PC-3 (cell line): Measurements from ENCODE around the gene C10orf62. TPM values are rescaled to one million over a fixed set of nuclear protein-coding genes. Genes with fewer than 3 reads are reported as not detected.
"Not testable (repeated sequence)": the region's sequence is repeated elsewhere in the genome, so short reads cannot be mapped to it uniquely, and the experiment has no call there.

ENCODE experiments used
- ATAC-seq: fragments of 200-7000 bp; cut with Tn5 transposase; 2 replicates; pipeline ENCODE4 v1.9.1; 2020; ENCODE audit warnings: mild to moderate bottlenecking, moderate library complexity
- BruUV-seq: library from RNA; stranded (reverse); fragments of 400-500 nt; replicated peaks from 2 replicates; lab custom pipeline; 2021; lab: Mats Ljungman, UMichigan
- CTCF ChIA-PET: fragments of 300-600 bp; sonication (Branson Sonifier 250); formaldehyde crosslinking; loops from one replicate; lab custom pipeline; 2022; ENCODE audit warnings: antibody characterized with exemption; lab: Charles Lee
- POLR2A ChIA-PET: fragments of 300-600 bp; sonication (Branson Sonifier 250); formaldehyde crosslinking; loops from one replicate; lab custom pipeline; 2022; ENCODE audit warnings: antibody characterized with exemption; ENCODE audit not compliant: unreplicated experiment; lab: Charles Lee
- DNase-seq: peaks from one replicate; pipeline ENCODE4 v3.0.0-alpha.2; 2015
- H2AFZ ChIP-seq: fragments of 300-600 bp; sonication (generic); 2 replicates; pipeline ENCODE4 v1.6.0; 2016; ENCODE audit warnings: antibody characterized with exemption, low read length
- H3F3A ChIP-seq: fragments of 300-600 bp; sonication (generic); one replicate; pipeline ENCODE4 v1.6.0; 2017; ENCODE audit warnings: antibody characterized with exemption, low read length, control low read depth, mild to moderate bottlenecking; ENCODE audit not compliant: unreplicated experiment
- H3K27ac ChIP-seq: fragments of 300-600 bp; sonication (generic); 2 replicates; pipeline ENCODE4 v1.5.1; 2016; ENCODE audit warnings: mild to moderate bottlenecking, low read length
- H3K27me3 ChIP-seq: fragments of 300-600 bp; sonication (generic); 2 replicates; pipeline ENCODE4 v1.6.1; 2016; ENCODE audit warnings: low read length, mixed read lengths
- H3K36me3 ChIP-seq: fragments of 300-600 bp; sonication (generic); 2 replicates; pipeline ENCODE4 v1.6.1; 2016; ENCODE audit warnings: low read depth, mixed run types, low read length, mixed read lengths
- H3K4me1 ChIP-seq: fragments of 300-600 bp; sonication (generic); 2 replicates; pipeline ENCODE4 v1.5.1; 2016; ENCODE audit warnings: low read length; ENCODE audit not compliant: insufficient read depth
- H3K4me2 ChIP-seq: fragments of 300-600 bp; sonication (generic); 2 replicates; pipeline ENCODE4 v1.6.0; 2016; ENCODE audit warnings: low read length
- H3K4me3 ChIP-seq: fragments of 300-600 bp; sonication (generic); 2 replicates; pipeline ENCODE4 v1.5.1; 2016; ENCODE audit warnings: mild to moderate bottlenecking, low read length, mixed read lengths
- H3K79me2 ChIP-seq: fragments of 300-600 bp; sonication (generic); 2 replicates; pipeline ENCODE4 v1.6.1; 2017; ENCODE audit warnings: low read length, mixed read lengths
- H3K9ac ChIP-seq: fragments of 300-600 bp; sonication (generic); 2 replicates; pipeline ENCODE4 v1.6.0; 2016; ENCODE audit warnings: mild to moderate bottlenecking, low read length
- H3K9me2 ChIP-seq: fragments of 300-600 bp; sonication (generic); replicated peaks from 2 replicates; pipeline ENCODE4 v1.6.1; 2016; ENCODE audit warnings: mixed run types, low read length, mixed read lengths
- H3K9me3 ChIP-seq: fragments of 300-600 bp; sonication (generic); 2 replicates; pipeline ENCODE4 v1.6.1; 2016; ENCODE audit warnings: low read length, mixed read lengths
- H4K20me1 ChIP-seq: fragments of 300-600 bp; sonication (generic); 2 replicates; pipeline ENCODE4 v1.6.1; 2016; ENCODE audit warnings: low read length, mixed read lengths
- EZH2 ChIP-seq: fragments of 300-600 bp; sonication (generic); IDR thresholded peaks from one replicate; pipeline ENCODE4 v1.6.1; 2017; ENCODE audit warnings: antibody characterized with exemption, mild to moderate bottlenecking, low read length; ENCODE audit not compliant: unreplicated experiment
- EZH2phosphoT487 ChIP-seq: fragments of 300-600 bp; sonication (generic); IDR thresholded peaks from 2 replicates; pipeline ENCODE4 v1.6.1; 2018; ENCODE audit warnings: mild to moderate bottlenecking, antibody characterized with exemption, low read length, borderline replicate concordance
- intact Hi-C: fragments of 100-400 bp; cut with micrococcal nuclease; formaldehyde crosslinking; loops from 2 replicates; pipeline ENCODE4 v1.9.0; 2023
- total RNA-seq: library from RNA; depleted of rRNA; stranded (reverse); fragments of >200 nt; gene quantifications from 2 replicates; pipeline ENCODE4 v1.2.3, GENCODE V29; 2014
- TF ChIP-seq, protein P1 (sequence below): fragments of 300-600 bp; sonication (generic); conservative IDR thresholded peaks from 2 replicates; pipeline ENCODE4 v1.5.1; 2017; ENCODE audit warnings: antibody characterized with exemption, low read depth, mild to moderate bottlenecking, low read length

C10orf62 gene
- total RNA-seq, 1 experiment from 2014 or later, result not detected

DNA sequence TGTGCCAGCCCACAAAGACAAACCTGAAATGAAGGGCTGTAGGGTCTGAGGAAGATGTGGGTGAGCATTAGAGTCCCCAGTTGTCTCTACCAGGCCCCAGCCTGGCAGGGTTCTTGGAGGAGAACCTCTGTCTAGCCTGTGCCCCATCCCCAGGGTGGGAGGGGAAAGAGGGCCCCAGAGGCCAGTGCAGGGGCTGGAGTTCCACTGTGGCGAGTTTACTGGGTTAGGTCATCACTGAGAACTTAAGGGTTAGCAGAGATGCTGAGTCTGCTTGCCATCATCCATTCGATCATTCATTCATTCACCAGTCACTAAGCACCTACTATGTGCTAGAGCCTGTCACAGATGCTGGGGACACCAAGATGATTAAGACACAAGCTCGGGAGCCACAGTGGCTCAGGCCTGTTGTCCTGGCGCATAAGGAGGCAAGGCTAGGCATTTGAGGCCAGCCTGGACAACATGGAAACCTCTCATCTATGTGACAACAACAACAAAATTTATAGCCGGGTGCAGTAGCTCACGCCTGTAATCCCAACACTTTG lies 14.3 kb upstream of the C10orf62 start:
- intact Hi-C loops, result no loop called here
- no peaks in the 10 kb centered on the region for H4K20me1 ChIP-seq
- TF ChIP-seq EZH2phosphoT487, result no peak
- no peak for TF ChIP-seq EZH2
- TF ChIP-seq, protein P1, sequence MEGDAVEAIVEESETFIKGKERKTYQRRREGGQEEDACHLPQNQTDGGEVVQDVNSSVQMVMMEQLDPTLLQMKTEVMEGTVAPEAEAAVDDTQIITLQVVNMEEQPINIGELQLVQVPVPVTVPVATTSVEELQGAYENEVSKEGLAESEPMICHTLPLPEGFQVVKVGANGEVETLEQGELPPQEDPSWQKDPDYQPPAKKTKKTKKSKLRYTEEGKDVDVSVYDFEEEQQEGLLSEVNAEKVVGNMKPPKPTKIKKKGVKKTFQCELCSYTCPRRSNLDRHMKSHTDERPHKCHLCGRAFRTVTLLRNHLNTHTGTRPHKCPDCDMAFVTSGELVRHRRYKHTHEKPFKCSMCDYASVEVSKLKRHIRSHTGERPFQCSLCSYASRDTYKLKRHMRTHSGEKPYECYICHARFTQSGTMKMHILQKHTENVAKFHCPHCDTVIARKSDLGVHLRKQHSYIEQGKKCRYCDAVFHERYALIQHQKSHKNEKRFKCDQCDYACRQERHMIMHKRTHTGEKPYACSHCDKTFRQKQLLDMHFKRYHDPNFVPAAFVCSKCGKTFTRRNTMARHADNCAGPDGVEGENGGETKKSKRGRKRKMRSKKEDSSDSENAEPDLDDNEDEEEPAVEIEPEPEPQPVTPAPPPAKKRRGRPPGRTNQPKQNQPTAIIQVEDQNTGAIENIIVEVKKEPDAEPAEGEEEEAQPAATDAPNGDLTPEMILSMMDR, result no peak
- no peak for DNase-seq
- no peak overlapping the region for H3K4me2 ChIP-seq
- no peaks in the 10 kb centered on the region for H3K9me2 ChIP-seq
- H2AFZ ChIP-seq, result no peak overlapping the region
- no peaks in the 10 kb centered on the region for H3K27me3 ChIP-seq
- peaks cover 41% of the 10 kb centered on the region for H3K4me1 ChIP-seq
- POLR2A ChIA-PET, result interaction anchor here (0.6 kb wide), 1 partner anchor 66 kb away, joined by 12 read pairs; the partner anchor contains the start of gene PI4K2A
- no peaks in the 10 kb centered on the region for H3K9me3 ChIP-seq
- peak; percentile 4; the same call in 1 of the 2 replicates for ATAC-seq
- CTCF ChIA-PET, result no interaction called here
- no peaks in the 10 kb centered on the region for H3K79me2 ChIP-seq
- no peak overlapping the region for H3K9ac ChIP-seq
- no TSS peak for BruUV-seq
- H3K27ac ChIP-seq, result peak overlapping the region; percentile 46
- peaks cover 4% of the 10 kb centered on the region for H3F3A ChIP-seq
- no peaks in the 10 kb centered on the region for H3K36me3 ChIP-seq
- H3K4me3 ChIP-seq, result no peak overlapping the region

DNA sequence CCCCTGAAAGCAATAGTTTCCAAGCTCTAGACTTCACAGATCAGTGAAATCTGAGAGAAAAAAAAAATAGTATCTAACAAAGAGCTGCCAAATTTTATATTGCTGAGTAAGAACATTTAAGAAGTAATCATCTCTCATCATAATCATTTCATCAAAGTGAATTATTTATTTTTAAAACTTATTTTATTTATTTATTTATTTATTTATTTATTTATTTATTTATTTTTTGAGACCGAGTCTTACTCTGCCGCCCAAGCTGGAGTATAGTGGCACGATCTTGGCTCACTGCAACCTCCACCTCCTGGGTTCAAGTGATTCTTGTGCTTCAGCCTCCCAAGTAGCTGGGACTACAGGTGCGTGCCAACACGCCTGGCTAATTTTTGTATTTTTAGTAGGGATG lies 13.0 kb upstream of the C10orf62 start:
- BruUV-seq, CTCF ChIA-PET, H3K27me3 ChIP-seq, H3K9ac ChIP-seq, H3K4me3 ChIP-seq, H3K9me3 ChIP-seq, H3K27ac ChIP-seq, H3K9me2 ChIP-seq, DNase-seq, H3K36me3 ChIP-seq, ATAC-seq, H2AFZ ChIP-seq, H3K4me2 ChIP-seq, intact Hi-C loops, POLR2A ChIA-PET, H3F3A ChIP-seq, H3K79me2 ChIP-seq, H4K20me1 ChIP-seq: not testable (repeated sequence)
- peaks cover 28% of the 10 kb centered on the region for H3K4me1 ChIP-seq

DNA sequence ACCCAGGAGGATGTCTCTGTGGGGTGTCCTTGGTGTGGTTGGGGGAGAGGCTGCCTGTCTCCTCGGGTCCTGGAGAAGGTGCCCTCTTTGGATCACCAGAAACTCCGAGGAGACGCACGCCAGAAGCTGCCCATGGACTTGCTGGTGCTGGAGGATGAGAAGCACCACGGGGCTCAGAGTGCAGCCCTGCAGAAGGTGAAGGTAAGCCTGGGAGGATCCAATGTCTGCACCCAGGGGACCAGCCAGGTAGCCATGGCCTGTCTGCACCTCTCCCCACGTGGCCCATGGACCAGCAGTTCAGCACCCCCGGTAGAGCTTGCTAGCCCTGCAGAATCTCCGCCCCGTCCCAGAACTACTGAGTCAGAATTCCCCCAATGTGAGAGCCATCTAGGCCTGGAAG lies 11.8 kb upstream of the C10orf62 start:
- TF ChIP-seq, protein P1, result no peak
- TF ChIP-seq EZH2 (no peak), EZH2phosphoT487 (no peak)

More for the DNA sequence above, 11.8 kb upstream of the C10orf62 start:
- H3K4me1 ChIP-seq, result peaks cover 16% of the 10 kb centered on the region
- H3K9me2 ChIP-seq, result no peaks in the 10 kb centered on the region
- no peak overlapping the region for H2AFZ ChIP-seq
- H3K36me3 ChIP-seq, result no peaks in the 10 kb centered on the region
- ATAC-seq (no peak), DNase-seq (no peak)
- H3K9me3 ChIP-seq, result no peaks in the 10 kb centered on the region
- ChIA-PET CTCF (no interaction called here), POLR2A (no interaction called here)
- no peaks in the 10 kb centered on the region for H3K27me3 ChIP-seq
- H3K27ac ChIP-seq, result no peak overlapping the region
- no peak overlapping the region for H3K4me3 ChIP-seq
- no peaks in the 10 kb centered on the region for H4K20me1 ChIP-seq
- no TSS peak for BruUV-seq
- no peak overlapping the region for H3K4me2 ChIP-seq
- H3F3A ChIP-seq, result no peaks in the 10 kb centered on the region
- no peaks in the 10 kb centered on the region for H3K79me2 ChIP-seq
- no peak overlapping the region for H3K9ac ChIP-seq
- intact Hi-C loops, result no loop called here
